ENCODE data around the gene RNU4-1. TPM values are rescaled to one million over a fixed set of nuclear protein-coding genes. Genes with fewer than 3 reads are reported as not detected.

RNU4-1 gene
- not detected in 5 replicates for total RNA-seq (2022; extraction: Qiagen RNA extraction; ENCODE audit: low read depth)

GRCh38 chr12:120292661-120293531 is at the start of gene RNU4-1:
RNU4-1 (minus strand) TSS chr12:120293237.

GRCh38 chr12:120327593-120327992 is 34.6 kb upstream of the RNU4-1 start, which contains the start of gene PLA2G1B:
PLA2G1B (minus strand) TSS chr12:120327779; CDS start chr12:120327753, 26 bp downstream.

DNA sequence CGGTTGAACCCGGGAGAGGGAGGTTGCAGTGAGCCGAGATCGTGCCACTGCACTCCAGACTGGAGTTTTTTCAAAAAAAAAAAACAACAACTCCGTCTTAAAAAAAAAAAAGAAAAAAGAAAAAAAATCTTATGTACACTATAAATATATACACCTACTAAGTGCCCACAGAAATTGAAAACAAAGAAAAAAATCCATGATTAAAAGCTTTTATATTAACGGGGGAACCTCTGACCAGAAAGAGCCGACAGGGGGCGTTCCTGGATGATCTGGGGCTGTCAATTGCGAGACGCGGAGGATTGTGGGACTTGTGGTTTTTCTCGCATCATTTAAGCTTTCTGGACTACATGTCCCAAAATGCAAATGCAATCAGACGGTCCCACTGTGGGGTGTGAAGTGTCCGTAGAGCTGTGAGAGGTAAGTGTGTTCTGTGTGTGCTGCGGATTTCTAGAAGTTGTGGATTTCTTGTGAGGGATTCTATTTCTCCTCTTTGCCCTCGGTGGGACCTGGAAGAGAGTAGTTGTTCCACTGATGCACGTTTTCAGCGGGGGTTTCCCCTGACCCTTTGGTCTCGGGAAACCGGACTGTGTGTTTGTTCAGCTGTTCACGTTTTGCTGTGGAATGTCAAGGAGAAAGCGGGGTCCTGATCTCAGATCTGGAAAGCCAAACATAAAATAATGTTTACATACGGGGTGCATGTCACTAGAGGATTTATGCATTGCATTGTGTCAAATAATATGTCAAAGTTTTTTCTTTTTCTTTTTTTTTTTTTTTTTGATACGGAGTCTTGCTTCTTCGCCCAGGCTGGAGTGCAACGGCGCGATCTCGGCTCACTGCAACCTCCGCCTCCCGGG is 9.2 kb upstream of the RNU4-1 start, which contains the start of gene SIRT4:
TSS of gene SIRT4 (plus strand) at position 360 of the 854 bp plus-strand sequence. CDS start 1,241 bp downstream, outside the sequence.

DNA sequence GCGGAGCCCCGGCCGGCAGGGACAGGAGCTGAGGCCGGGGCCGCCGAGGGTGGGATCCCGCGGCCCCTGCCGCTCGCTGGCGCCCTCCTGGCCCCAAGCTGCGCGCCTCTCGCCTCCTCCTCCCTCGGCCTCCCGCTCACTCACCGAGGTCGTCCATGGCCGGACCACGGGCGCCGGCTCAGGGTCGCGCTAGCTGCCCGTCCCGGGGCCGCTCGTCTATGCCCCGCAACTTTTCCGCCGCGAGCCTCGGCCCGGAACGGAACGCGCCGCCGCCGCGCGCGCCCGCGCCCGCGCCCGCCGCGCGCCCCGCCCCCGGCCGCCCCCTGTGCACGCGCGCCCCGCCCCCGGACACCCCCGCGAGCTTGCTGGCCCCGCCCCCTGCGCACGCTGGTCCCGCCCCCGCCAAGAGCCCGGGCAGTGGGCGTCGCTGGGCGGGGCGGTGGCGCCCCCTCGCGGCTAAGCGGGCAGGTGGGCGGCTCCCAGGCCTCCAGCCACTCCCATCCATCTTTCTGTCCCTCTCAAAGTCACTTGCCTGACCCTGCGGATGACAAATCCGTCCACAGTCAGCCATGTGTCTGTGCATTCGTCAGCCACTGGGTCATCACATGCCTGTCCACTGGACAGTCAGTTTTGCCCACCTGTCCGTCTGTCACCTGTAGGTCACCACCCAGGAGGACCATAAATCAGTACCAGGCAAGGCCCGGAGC is 27.4 kb downstream of the RNU4-1 start, which contains the start of gene PXN:
TSS of gene PXN (minus strand) at position 258 of the 707 bp plus-strand sequence. CDS start at position 157, 101 bp downstream.

Other genes with a start within 250 kb of the RNU4-1 start
- gene RAB35, start 176.5 kb downstream of the RNU4-1 start, total RNA-seq (2022; extraction: Qiagen RNA extraction; ENCODE audit: low read depth) = 59.8 to 77.1 TPM (median 73.2 TPM) in 5 replicates
- gene GCN1, start 98.5 kb downstream of the RNU4-1 start, total RNA-seq (2022; extraction: Qiagen RNA extraction; ENCODE audit: low read depth) = 47.7 to 60.9 TPM (median 56.5 TPM) in 5 replicates
- gene RPLP0, start 92.1 kb downstream of the RNU4-1 start, total RNA-seq (2022; extraction: Qiagen RNA extraction; ENCODE audit: low read depth) = 3,316 to 3,538 TPM (median 3,483 TPM) in 5 replicates
- 153 to 186 TPM (median 160 TPM) in 5 replicates for gene PXN, start 27.5 kb downstream of the RNU4-1 start, total RNA-seq (2022; extraction: Qiagen RNA extraction; ENCODE audit: low read depth)
- 9.9 TPM in 1 of 5 replicates, not detected in the others for gene RNU4-2, start 1.3 kb downstream of the RNU4-1 start, total RNA-seq (2022; extraction: Qiagen RNA extraction; ENCODE audit: low read depth)
- 0.49 to 0.99 TPM (median 0.80 TPM) in 5 replicates for gene SIRT4, start 9.1 kb upstream of the RNU4-1 start, total RNA-seq (2022; extraction: Qiagen RNA extraction; ENCODE audit: low read depth)
- not detected in 5 replicates for gene PLA2G1B, start 34.5 kb upstream of the RNU4-1 start, total RNA-seq (2022; extraction: Qiagen RNA extraction; ENCODE audit: low read depth)
- 0.59 to 1.6 TPM (median 1.4 TPM) in 5 replicates for gene MSI1, start 75.9 kb upstream of the RNU4-1 start, total RNA-seq (2022; extraction: Qiagen RNA extraction; ENCODE audit: low read depth)
- 693 to 941 TPM (median 821 TPM) in 5 replicates for gene COX6A1, start 144.9 kb upstream of the RNU4-1 start, total RNA-seq (2022; extraction: Qiagen RNA extraction; ENCODE audit: low read depth)
- gene TRIAP1, start 153.1 kb upstream of the RNU4-1 start, total RNA-seq (2022; extraction: Qiagen RNA extraction; ENCODE audit: low read depth) = 68.9 to 80.8 TPM (median 75.7 TPM) in 5 replicates
- 21.4 to 28.1 TPM (median 24.7 TPM) in 5 replicates for gene GATC, start 153.2 kb upstream of the RNU4-1 start, total RNA-seq (2022; extraction: Qiagen RNA extraction; ENCODE audit: low read depth)
- 185 to 248 TPM (median 226 TPM) in 5 replicates for gene SRSF9, start 176.5 kb upstream of the RNU4-1 start, total RNA-seq (2022; extraction: Qiagen RNA extraction; ENCODE audit: low read depth)
- 587 to 709 TPM (median 639 TPM) in 5 replicates for gene DYNLL1, start 202.9 kb upstream of the RNU4-1 start, total RNA-seq (2022; extraction: Qiagen RNA extraction; ENCODE audit: low read depth)
- gene COQ5, start 235.9 kb upstream of the RNU4-1 start, total RNA-seq (2022; extraction: Qiagen RNA extraction; ENCODE audit: low read depth) = 26.4 to 31.3 TPM (median 27.1 TPM) in 5 replicates
- gene RNF10, start 241.1 kb upstream of the RNU4-1 start, total RNA-seq (2022; extraction: Qiagen RNA extraction; ENCODE audit: low read depth) = 101 to 111 TPM (median 104 TPM) in 5 replicates